Natural killer cell (primary cell): ENCODE data around the gene ERRFI1. TPM values are rescaled to one million over a fixed set of nuclear protein-coding genes. Genes with fewer than 3 reads are reported as not detected.

Experiments
- ATAC-seq, 3 donors: fragments of 150-1000 bp in 2 of 3; fragments of 200-7000 bp in 1 of 3; cut with Tn5 transposase; 1 replicate in 1 of 3; 2 replicates in 2 of 3; pipeline ENCODE4 v1.10.0; 2021; ENCODE audit warnings: mild to moderate bottlenecking in 2 of 3, moderate library complexity in 2 of 3
- DNase-seq, 2 donors: peaks; one replicate each; pipeline versions ENCODE4 v3.0.0 to v3.0.0-alpha.2; 2013 to 2021; ENCODE audit warnings: mixed read lengths in 1 of 2
- H3K27ac ChIP-seq: one replicate; pipeline ENCODE4 v1.5.1; 2013; ENCODE audit warnings: mild to moderate bottlenecking, low read length
- H3K27me3 ChIP-seq: one replicate; pipeline ENCODE4 v1.6.1; 2013; ENCODE audit warnings: low read length; ENCODE audit not compliant: control insufficient read depth, insufficient read depth
- H3K36me3 ChIP-seq: one replicate; pipeline ENCODE4 v1.6.1; 2013; ENCODE audit warnings: low read length; ENCODE audit not compliant: control insufficient read depth, insufficient read depth
- H3K4me1 ChIP-seq: one replicate; pipeline ENCODE4 v1.6.1; 2013; ENCODE audit warnings: low read length; ENCODE audit not compliant: control insufficient read depth, insufficient read depth
- H3K4me3 ChIP-seq: one replicate; pipeline ENCODE4 v1.5.1; 2013; ENCODE audit warnings: low read length
- H3K9me3 ChIP-seq: one replicate; pipeline ENCODE4 v1.6.1; 2013; ENCODE audit warnings: low read length; ENCODE audit not compliant: control insufficient read depth, insufficient read depth
- H3K27ac Mint-ChIP-seq, 2 donors: one replicate each; pipeline ENCODE4 v1.8.0; 2022; ENCODE audit warnings: mild to moderate bottlenecking in 2 of 2, mixed read lengths in 2 of 2, moderate library complexity in 1 of 2
- H3K27me3 Mint-ChIP-seq, 2 donors: one replicate each; pipeline ENCODE4 v1.8.0; 2022; ENCODE audit warnings: low read depth in 2 of 2, mixed read lengths in 2 of 2
- H3K36me3 Mint-ChIP-seq: one replicate; pipeline ENCODE4 v1.8.0; 2022; ENCODE audit warnings: mixed read lengths
- H3K4me1 Mint-ChIP-seq, 2 donors: one replicate each; pipeline ENCODE4 v1.8.0; 2022; ENCODE audit warnings: mixed read lengths in 2 of 2
- H3K4me3 Mint-ChIP-seq: one replicate; pipeline ENCODE4 v1.8.0; 2022; ENCODE audit warnings: mild to moderate bottlenecking, moderate library complexity, mixed read lengths
- H3K9me3 Mint-ChIP-seq, 2 donors: one replicate each; pipeline ENCODE4 v1.8.0; 2022; ENCODE audit warnings: mixed read lengths in 2 of 2
- CTCF ChIP-seq: fragments of 200-600 bp; IDR thresholded peaks from one replicate; pipeline ENCODE4 v1.8.0; 2022; ENCODE audit warnings: antibody characterized with exemption
- WGBS: methylation state at CpG from one replicate; pipeline ENCODE4 v1.1.7; 2013; ENCODE audit warnings: missing lambda C conversion rate; ENCODE audit not compliant: insufficient coverage; 5-methylcytosine and 5-hydroxymethylcytosine counted together
- intact Hi-C: fragments of 100-400 bp; cut with micrococcal nuclease; formaldehyde crosslinking; loops from one replicate; pipeline ENCODE4 v1.14.2; 2022
- total RNA-seq, 4 donors: library from RNA; stranded (reverse); fragments of 120-200 nt in 1 of 4; gene quantifications; one replicate each; pipeline versions ENCODE4 v1.2.3 to v1.2.4, GENCODE V29; 2013 to 2022

Gene ERRFI1
- total RNA-seq, 3 donors from 2014 or later (not counting 1 experiment from before 2014, with no cell fraction given) = 2.9 to 4.9 (median 4.0) TPM

- ATAC-seq = no peak
- TF ChIP-seq CTCF = no peak
- H3K9me3 ChIP-seq = peaks cover 7% of the 10 kb centered on the region
- Mint-ChIP-seq H3K4me1 (peaks cover 3 to 20% of the 10 kb centered on the region in 2 donors), H3K27ac (no peak overlapping the region), H3K27me3 (no peaks in the 10 kb centered on the region), H3K4me3 (no peak overlapping the region), H3K9me3 (peaks cover 7% of the 10 kb centered on the region in 2 donors), H3K36me3 (peaks cover 13% of the 10 kb centered on the region)
- peaks cover 5% of the 10 kb centered on the region for H3K4me1 ChIP-seq
- no peak overlapping the region for H3K4me3 ChIP-seq
- H3K27ac ChIP-seq = no peak overlapping the region
- no peak for DNase-seq
- H3K36me3 ChIP-seq = peaks cover 37% of the 10 kb centered on the region
- intact Hi-C loops = no loop called here
- H3K27me3 ChIP-seq = no peaks in the 10 kb centered on the region
- WGBS = 99% methylated on average over 7 of the region's 7 CpGs
These were observed 38.6 kb downstream of the ERRFI1 start for GRCh38 chr1:7987528-7987927.

- Histone ChIP-seq H3K27ac (no peak overlapping the region), H3K27me3 (no peaks in the 10 kb centered on the region), H3K4me3 (no peak overlapping the region), H3K36me3 (peaks cover 42% of the 10 kb centered on the region), H3K9me3 (peaks cover 7% of the 10 kb centered on the region), H3K4me1 (peaks cover 11% of the 10 kb centered on the region)
- Mint-ChIP-seq H3K4me3 (no peak overlapping the region), H3K36me3 (peaks cover 13% of the 10 kb centered on the region), H3K9me3 (peaks cover 7% of the 10 kb centered on the region in 2 donors), H3K27ac (peak overlapping the region; percentile 15 to 26), H3K27me3 (no peaks in the 10 kb centered on the region), H3K4me1 (peaks cover 10 to 25% of the 10 kb centered on the region in 2 donors)
- ATAC-seq (no peak), DNase-seq (no peak)
- intact Hi-C loops = no loop called here
- WGBS = 96% methylated on average over 13 of the region's 15 CpGs
- TF ChIP-seq CTCF = no peak
These were observed 40.1 kb downstream of the ERRFI1 start for GRCh38 chr1:7985851-7986612.

- Histone ChIP-seq H3K27me3 (no peaks in the 10 kb centered on the region), H3K4me3 (no peak overlapping the region), H3K4me1 (peaks cover 10% of the 10 kb centered on the region), H3K9me3 (peaks cover under 1% of the 10 kb centered on the region), H3K36me3 (peaks cover 51% of the 10 kb centered on the region), H3K27ac (no peak overlapping the region)
- Mint-ChIP-seq H3K9me3 (no peaks in the 10 kb centered on the region), H3K36me3 (peaks cover 13% of the 10 kb centered on the region), H3K27ac (no peak overlapping the region), H3K27me3 (no peaks in the 10 kb centered on the region), H3K4me1 (peaks cover 12 to 15% of the 10 kb centered on the region in 2 donors), H3K4me3 (no peak overlapping the region)
- ATAC-seq = no peak
- intact Hi-C loops = no loop called here
- no peak for TF ChIP-seq CTCF
- WGBS = 97% methylated on average over 15 of the region's 15 CpGs
- DNase-seq = no peak
These were observed 41.3 kb downstream of the ERRFI1 start for GRCh38 chr1:7984811-7985210.
